C4-2B (cell line): ENCODE results near the gene SSH3.

Experiments
- ZFX ChIP-seq: fragments of 450-650 bp; IDR thresholded peaks from 2 replicates; pipeline ENCODE4 v1.6.1; 2017
- TF ChIP-seq, protein P1 (sequence below): fragments of 450-650 bp; conservative IDR thresholded peaks from 2 replicates; pipeline ENCODE4 v1.5.1; 2017; ENCODE audit warnings: mild to moderate bottlenecking

- TF ChIP-seq, protein P1, sequence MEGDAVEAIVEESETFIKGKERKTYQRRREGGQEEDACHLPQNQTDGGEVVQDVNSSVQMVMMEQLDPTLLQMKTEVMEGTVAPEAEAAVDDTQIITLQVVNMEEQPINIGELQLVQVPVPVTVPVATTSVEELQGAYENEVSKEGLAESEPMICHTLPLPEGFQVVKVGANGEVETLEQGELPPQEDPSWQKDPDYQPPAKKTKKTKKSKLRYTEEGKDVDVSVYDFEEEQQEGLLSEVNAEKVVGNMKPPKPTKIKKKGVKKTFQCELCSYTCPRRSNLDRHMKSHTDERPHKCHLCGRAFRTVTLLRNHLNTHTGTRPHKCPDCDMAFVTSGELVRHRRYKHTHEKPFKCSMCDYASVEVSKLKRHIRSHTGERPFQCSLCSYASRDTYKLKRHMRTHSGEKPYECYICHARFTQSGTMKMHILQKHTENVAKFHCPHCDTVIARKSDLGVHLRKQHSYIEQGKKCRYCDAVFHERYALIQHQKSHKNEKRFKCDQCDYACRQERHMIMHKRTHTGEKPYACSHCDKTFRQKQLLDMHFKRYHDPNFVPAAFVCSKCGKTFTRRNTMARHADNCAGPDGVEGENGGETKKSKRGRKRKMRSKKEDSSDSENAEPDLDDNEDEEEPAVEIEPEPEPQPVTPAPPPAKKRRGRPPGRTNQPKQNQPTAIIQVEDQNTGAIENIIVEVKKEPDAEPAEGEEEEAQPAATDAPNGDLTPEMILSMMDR = no peak
- no peak for TF ChIP-seq ZFX
These were observed 30.7 kb upstream of the SSH3 start for GRCh38 chr11:67272327-67273259.
